ENCODE results near the gene SPATA6L.

Gene SPATA6L

GRCh38 chr9:4686584-4686983 is 20.3 kb upstream of the SPATA6L start:
- TF ChIP-seq ZNF274 (IDR thresholded peaks at IDR 0.05; ENCODE audit: low read depth, low read length), result no peak

GRCh38 chr9:4686112-4686511 is 19.8 kb upstream of the SPATA6L start:
- TF ChIP-seq ZNF274 (IDR thresholded peaks at IDR 0.05; ENCODE audit: low read depth, low read length), result no peak
- no peak overlapping the region for H3K4me3 ChIP-seq (ENCODE audit: low read length)

More at GRCh38 chr9:4686584-4686983, 20.3 kb upstream of the SPATA6L start:
- no peak overlapping the region for H3K4me3 ChIP-seq (ENCODE audit: low read length)

- TF ChIP-seq ZNF274 (IDR thresholded peaks at IDR 0.05; ENCODE audit: low read depth, low read length), result no peak
- no peak overlapping the region for H3K4me3 ChIP-seq (ENCODE audit: low read length)
Observed at GRCh38 chr9:4684820-4685219, 18.5 kb upstream of the SPATA6L start.

- TF ChIP-seq ZNF274 (IDR thresholded peaks at IDR 0.05; ENCODE audit: low read depth, low read length), result no peak
- H3K4me3 ChIP-seq (ENCODE audit: low read length), result peak overlapping the region; percentile 96; the same call in 1 of the 2 replicates
Observed at GRCh38 chr9:4680750-4681149, 14.5 kb upstream of the SPATA6L start.

GRCh38 chr9:4680173-4680525 is 13.9 kb upstream of the SPATA6L start:
- H3K4me3 ChIP-seq (ENCODE audit: low read length), result peak overlapping the region; percentile 96
- TF ChIP-seq ZNF274 (IDR thresholded peaks at IDR 0.05; ENCODE audit: low read depth, low read length), result no peak

- peak within 1 kb of the TSS; percentile 96 for H3K4me3 ChIP-seq (ENCODE audit: low read length)
- TF ChIP-seq ZNF274 (IDR thresholded peaks at IDR 0.05; ENCODE audit: low read depth, low read length), result no peak
Observed at GRCh38 chr9:4679268-4680172, 13.2 kb upstream of the SPATA6L start, which contains the start of gene CDC37L1. CDC37L1 (plus strand) TSS chr9:4679569; CDS start chr9:4679768, 199 bp downstream.

GRCh38 chr9:4678679-4679267 is 12.5 kb upstream of the SPATA6L start:
- H3K4me3 ChIP-seq (ENCODE audit: low read length), result peak overlapping the region; percentile 95
- TF ChIP-seq ZNF274 (IDR thresholded peaks at IDR 0.05; ENCODE audit: low read depth, low read length), result no peak

GRCh38 chr9:4677392-4677791 is 11.1 kb upstream of the SPATA6L start:
- no peak for TF ChIP-seq ZNF274 (IDR thresholded peaks at IDR 0.05; ENCODE audit: low read depth, low read length)
- no peak overlapping the region for H3K4me3 ChIP-seq (ENCODE audit: low read length)

GRCh38 chr9:4674783-4675182 is 8.5 kb upstream of the SPATA6L start:
- no peak for TF ChIP-seq ZNF274 (IDR thresholded peaks at IDR 0.05; ENCODE audit: low read depth, low read length)
- no peak overlapping the region for H3K4me3 ChIP-seq (ENCODE audit: low read length)

- H3K4me3 ChIP-seq (ENCODE audit: low read length), result no peak overlapping the region
- TF ChIP-seq ZNF274 (IDR thresholded peaks at IDR 0.05; ENCODE audit: low read depth, low read length), result no peak
Observed at GRCh38 chr9:4671737-4672136, 5.5 kb upstream of the SPATA6L start.

- no peak for TF ChIP-seq ZNF274 (IDR thresholded peaks at IDR 0.05; ENCODE audit: low read depth, low read length)
Observed at GRCh38 chr9:4670591-4670990, 4.3 kb upstream of the SPATA6L start.

GRCh38 chr9:4669890-4670289 is 3.6 kb upstream of the SPATA6L start:
- TF ChIP-seq ZNF274 (IDR thresholded peaks at IDR 0.05; ENCODE audit: low read depth, low read length), result no peak
- no peak overlapping the region for H3K4me3 ChIP-seq (ENCODE audit: low read length)

More at GRCh38 chr9:4670591-4670990, 4.3 kb upstream of the SPATA6L start:
- H3K4me3 ChIP-seq (ENCODE audit: low read length), result no peak overlapping the region

- no peak for TF ChIP-seq ZNF274 (IDR thresholded peaks at IDR 0.05; ENCODE audit: low read depth, low read length)
- H3K4me3 ChIP-seq (ENCODE audit: low read length), result no peak overlapping the region
Observed at GRCh38 chr9:4668604-4669003, 2.3 kb upstream of the SPATA6L start.

- no peak for TF ChIP-seq ZNF274 (IDR thresholded peaks at IDR 0.05; ENCODE audit: low read depth, low read length)
- H3K4me3 ChIP-seq (ENCODE audit: low read length), result no peak overlapping the region
Observed at GRCh38 chr9:4667681-4668080, 1.4 kb upstream of the SPATA6L start.

- TF ChIP-seq ZNF274 (IDR thresholded peaks at IDR 0.05; ENCODE audit: low read depth, low read length), result no peak
- no peak overlapping the region for H3K4me3 ChIP-seq (ENCODE audit: low read length)
Observed at GRCh38 chr9:4665357-4665756, 923 bp downstream of the SPATA6L start.
